Astrocyte (in vitro differentiated cells and primary cell): ENCODE data around the gene RASA4B.
"Not testable (repeated sequence)": the region's sequence is repeated elsewhere in the genome, so short reads cannot be mapped to it uniquely, and the experiment has no call there.

Source experiments
- EZH2 ChIP-seq: IDR thresholded peaks from 2 replicates; pipeline ENCODE4 v1.6.1; 2012; ENCODE audit warnings: mild to moderate bottlenecking, low read length, inconsistent platforms; ENCODE audit not compliant: insufficient read depth
- TF ChIP-seq, protein P1 (sequence below): IDR thresholded peaks from 2 replicates; pipeline ENCODE4 v1.5.1; 2011; ENCODE audit warnings: low read depth, mild to moderate bottlenecking, inconsistent platforms, low read length, moderate library complexity; ENCODE audit not compliant: insufficient read depth

DNA sequence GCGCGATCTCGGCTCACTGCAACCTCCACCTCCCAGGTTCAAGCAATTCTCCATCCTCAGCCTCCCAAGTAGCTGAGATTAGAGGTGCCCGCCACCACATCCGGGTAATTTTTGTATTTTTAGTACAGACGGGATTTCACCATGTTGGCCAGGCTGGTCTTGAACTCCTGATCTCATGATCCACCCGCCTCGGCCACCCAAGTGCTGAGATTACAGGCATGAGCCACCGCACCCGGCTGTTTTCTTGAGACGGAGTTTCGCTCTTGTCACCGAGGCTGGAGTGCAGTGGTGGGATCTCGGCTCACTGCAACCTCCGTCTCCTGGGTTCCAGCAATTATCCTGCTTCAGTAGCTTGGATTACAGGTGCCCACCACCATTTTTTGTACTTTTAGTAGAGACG lies 19.3 kb downstream of the RASA4B start:
- not testable (repeated sequence) for TF ChIP-seq EZH2
- TF ChIP-seq, protein P1, sequence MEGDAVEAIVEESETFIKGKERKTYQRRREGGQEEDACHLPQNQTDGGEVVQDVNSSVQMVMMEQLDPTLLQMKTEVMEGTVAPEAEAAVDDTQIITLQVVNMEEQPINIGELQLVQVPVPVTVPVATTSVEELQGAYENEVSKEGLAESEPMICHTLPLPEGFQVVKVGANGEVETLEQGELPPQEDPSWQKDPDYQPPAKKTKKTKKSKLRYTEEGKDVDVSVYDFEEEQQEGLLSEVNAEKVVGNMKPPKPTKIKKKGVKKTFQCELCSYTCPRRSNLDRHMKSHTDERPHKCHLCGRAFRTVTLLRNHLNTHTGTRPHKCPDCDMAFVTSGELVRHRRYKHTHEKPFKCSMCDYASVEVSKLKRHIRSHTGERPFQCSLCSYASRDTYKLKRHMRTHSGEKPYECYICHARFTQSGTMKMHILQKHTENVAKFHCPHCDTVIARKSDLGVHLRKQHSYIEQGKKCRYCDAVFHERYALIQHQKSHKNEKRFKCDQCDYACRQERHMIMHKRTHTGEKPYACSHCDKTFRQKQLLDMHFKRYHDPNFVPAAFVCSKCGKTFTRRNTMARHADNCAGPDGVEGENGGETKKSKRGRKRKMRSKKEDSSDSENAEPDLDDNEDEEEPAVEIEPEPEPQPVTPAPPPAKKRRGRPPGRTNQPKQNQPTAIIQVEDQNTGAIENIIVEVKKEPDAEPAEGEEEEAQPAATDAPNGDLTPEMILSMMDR = not testable (repeated sequence)
